MCF 10A (cell line): ENCODE data around the gene TXLNG. TPM values are rescaled to one million over a fixed set of nuclear protein-coding genes. Genes with fewer than 3 reads are reported as not detected.

Experiments
- BruUV-seq: library from RNA; stranded (reverse); fragments of 400-500 nt; replicated peaks from 2 replicates; lab custom pipeline; 2021; lab: Mats Ljungman, UMichigan
- CTCF ChIA-PET: fragments of 300-600 bp; sonication (Branson Sonifier 250); formaldehyde crosslinking; extraction: SDS; loops from one replicate; lab custom pipeline; 2021; ENCODE audit warnings: antibody characterized with exemption, inconsistent platforms; lab: Yijun Ruan, JAX
- POLR2A ChIA-PET: fragments of 300-600, 350-650 bp; sonication (Branson Sonifier 250); formaldehyde crosslinking; extraction: SDS; loops from one replicate; lab custom pipeline; 2020; ENCODE audit warnings: antibody characterized with exemption, inconsistent platforms; lab: Yijun Ruan, JAX
- DNase-seq: peaks from one replicate; pipeline ENCODE4 v3.0.0-alpha.2; 2018; ENCODE audit not compliant: unreplicated experiment
- H3K27ac Mint-ChIP-seq: one replicate; pipeline ENCODE4 v1.8.0; 2022; ENCODE audit warnings: mild to moderate bottlenecking, low read depth, mixed read lengths; ENCODE audit not compliant: unreplicated experiment
- H3K27me3 Mint-ChIP-seq: one replicate; pipeline ENCODE4 v1.8.0; 2022; ENCODE audit warnings: mixed read lengths; ENCODE audit not compliant: insufficient read depth, unreplicated experiment
- H3K36me3 Mint-ChIP-seq: one replicate; pipeline ENCODE4 v1.8.0; 2022; ENCODE audit warnings: mild to moderate bottlenecking, moderate library complexity, mixed read lengths; ENCODE audit not compliant: insufficient read depth, unreplicated experiment
- H3K4me1 Mint-ChIP-seq: one replicate; pipeline ENCODE4 v1.8.0; 2022; ENCODE audit warnings: mixed read lengths; ENCODE audit not compliant: insufficient read depth, unreplicated experiment
- H3K4me3 Mint-ChIP-seq: one replicate; pipeline ENCODE4 v1.8.0; 2022; ENCODE audit warnings: mild to moderate bottlenecking, moderate library complexity, mixed read lengths; ENCODE audit not compliant: unreplicated experiment
- H3K9me3 Mint-ChIP-seq: one replicate; pipeline ENCODE4 v1.8.0; 2022; ENCODE audit warnings: mixed read lengths; ENCODE audit not compliant: unreplicated experiment
- CTCF ChIP-seq: fragments of 200-600 bp; IDR thresholded peaks from one replicate; pipeline ENCODE4 v1.8.0; 2022; ENCODE audit warnings: antibody characterized with exemption, mild to moderate bottlenecking; ENCODE audit not compliant: unreplicated experiment
- intact Hi-C: fragments of 100-400 bp; cut with micrococcal nuclease; formaldehyde crosslinking; loops from 2 replicates; pipeline ENCODE4 v1.14.1; 2022
- total RNA-seq: library from RNA; stranded (reverse); gene quantifications from 2 replicates; pipeline ENCODE4 v1.2.3, GENCODE V29; 2022

Gene TXLNG
- total RNA-seq, 1 experiment from 2014 or later = 43.2 TPM

- H3K27ac Mint-ChIP-seq = no peak overlapping the region
- intact Hi-C loops = no loop called here
- peaks cover 12% of the 10 kb centered on the region for H3K27me3 Mint-ChIP-seq
- BruUV-seq = no TSS peak
- DNase-seq = no peak
- ChIA-PET POLR2A (interaction anchor here (0.6 to 2.6 kb wide), 3 partner anchors 11 to 17 kb away, joined by 3 to 8 read pairs (median 3); no protein-coding TSS in a partner anchor), CTCF (no interaction called here)
- no peaks in the 10 kb centered on the region for H3K9me3 Mint-ChIP-seq
- H3K4me1 Mint-ChIP-seq = no peaks in the 10 kb centered on the region
- H3K36me3 Mint-ChIP-seq = peaks cover 68% of the 10 kb centered on the region
- no peak overlapping the region for H3K4me3 Mint-ChIP-seq
- no peak for TF ChIP-seq CTCF
Observed at GRCh38 chrX:16856744-16857143, 70.5 kb downstream of the TXLNG start.

- CTCF ChIA-PET = no interaction called here
- Mint-ChIP-seq H3K27me3 (peaks cover 12% of the 10 kb centered on the region), H3K9me3 (no peaks in the 10 kb centered on the region), H3K4me1 (peaks cover 7% of the 10 kb centered on the region), H3K4me3 (no peak overlapping the region), H3K27ac (no peak overlapping the region), H3K36me3 (peaks cover 33% of the 10 kb centered on the region)
- intact Hi-C loops = no loop called here
- no peak for DNase-seq
- no TSS peak for BruUV-seq
- no peak for TF ChIP-seq CTCF
- POLR2A ChIA-PET = no interaction called here
Observed at GRCh38 chrX:16862829-16863228, 76.6 kb downstream of the TXLNG start.

- CTCF ChIA-PET = interaction anchor here (0.9 to 1.4 kb wide), 3 partner anchors 13 to 42 kb away, joined by 5 read pairs; no protein-coding TSS in a partner anchor
- peak overlapping the region; percentile 98 for H3K4me3 Mint-ChIP-seq
- H3K27ac Mint-ChIP-seq = no peak overlapping the region
- no TSS peak for BruUV-seq
- DNase-seq = no peak
- peaks cover 10% of the 10 kb centered on the region for H3K36me3 Mint-ChIP-seq
- peaks cover 15% of the 10 kb centered on the region for H3K4me1 Mint-ChIP-seq
- no peak for TF ChIP-seq CTCF
- peaks cover 12% of the 10 kb centered on the region for H3K27me3 Mint-ChIP-seq
- POLR2A ChIA-PET = interaction anchor here (0.8 to 6.3 kb wide), 3 partner anchors 11 to 40 kb away, joined by 3 to 30 read pairs (median 27); no protein-coding TSS in a partner anchor
- intact Hi-C loops = no loop called here
- no peaks in the 10 kb centered on the region for H3K9me3 Mint-ChIP-seq
Observed at GRCh38 chrX:16867947-16868346, 81.7 kb downstream of the TXLNG start.

- POLR2A ChIA-PET = interaction anchor here (0.6 to 6.3 kb wide), 7 partner anchors 12 to 150 kb away, joined by 3 to 30 read pairs (median 5); partner anchors contain the start of gene SYAP1
- Mint-ChIP-seq H3K27me3 (peaks cover 19% of the 10 kb centered on the region), H3K27ac (peak overlapping the region; percentile 90), H3K4me1 (peaks cover 15% of the 10 kb centered on the region), H3K36me3 (peaks cover 6% of the 10 kb centered on the region), H3K9me3 (no peaks in the 10 kb centered on the region), H3K4me3 (peak overlapping the region; percentile 98)
- DNase-seq = no peak
- CTCF ChIA-PET = no interaction called here
- intact Hi-C loops = no loop called here
- BruUV-seq = no TSS peak
- TF ChIP-seq CTCF = no peak
Observed at GRCh38 chrX:16868920-16869319, 82.7 kb downstream of the TXLNG start.
